MG63 (cell line): ENCODE results near the gene MRPS24. TPM values are rescaled to one million over a fixed set of nuclear protein-coding genes. Genes with fewer than 3 reads are reported as not detected.
A peak's percentile ranks its signal among the peaks of the same experiment; 100 is the strongest.
"Not testable (repeated sequence)": the region's sequence is repeated elsewhere in the genome, so short reads cannot be mapped to it uniquely, and the experiment has no call there.

Source experiments
- DNase-seq: peaks from one replicate; pipeline ENCODE4 v3.0.0-alpha.2; 2020
- H3K27me3 ChIP-seq: fragments of 250-450 bp; sonication (Bioruptor Pico); 2 replicates; pipeline ENCODE4 v1.5.1; 2020; ENCODE audit warnings: mild to moderate bottlenecking, moderate library complexity
- H3K36me3 ChIP-seq: fragments of 250-450 bp; sonication (Bioruptor Pico); 2 replicates; pipeline ENCODE4 v1.5.1; 2020; ENCODE audit warnings: mild to moderate bottlenecking, moderate library complexity
- H3K4me3 ChIP-seq: fragments of 250-450 bp; sonication (Bioruptor Pico); 2 replicates; pipeline ENCODE4 v1.5.1; 2020; ENCODE audit warnings: mild to moderate bottlenecking, moderate library complexity
- H3K9me3 ChIP-seq: fragments of 250-450 bp; sonication (Bioruptor Pico); 2 replicates; pipeline ENCODE4 v1.5.1; 2020; ENCODE audit warnings: mild to moderate bottlenecking, moderate library complexity
- total RNA-seq: library from RNA; depleted of rRNA; stranded (reverse); fragments of >200 nt; shearing (Covaris generic); gene quantifications from 2 replicates; pipeline ENCODE4 v1.2.3, GENCODE V29; 2014; ENCODE audit warnings: low replicate concordance

Gene MRPS24
- total RNA-seq, 1 experiment from 2014 or later: 107 TPM

DNA sequence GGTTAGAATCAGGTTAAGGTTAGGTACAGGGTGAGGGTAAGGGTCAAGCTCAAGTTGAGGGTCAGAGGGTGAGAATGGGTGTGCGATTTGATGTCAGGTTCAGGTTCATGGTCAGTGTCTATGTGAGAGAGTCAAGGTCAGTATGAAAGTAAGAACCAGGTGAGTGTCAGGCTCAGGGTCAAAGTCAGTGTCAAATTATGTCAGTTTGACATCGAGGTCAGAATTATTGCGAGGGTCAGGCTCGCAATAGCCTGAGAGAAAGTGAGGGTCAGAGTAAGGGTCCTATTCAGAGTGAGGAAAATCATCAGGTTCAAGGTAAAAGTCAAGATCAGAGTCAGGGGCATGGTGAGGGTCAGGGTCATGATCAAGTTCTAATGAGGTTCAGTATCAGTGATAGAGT lies 13.0 kb downstream of the MRPS24 start:
- no peaks in the 10 kb centered on the region for H3K36me3 ChIP-seq
- H3K27me3 ChIP-seq: no peaks in the 10 kb centered on the region
- H3K4me3 ChIP-seq: no peak overlapping the region

DNA sequence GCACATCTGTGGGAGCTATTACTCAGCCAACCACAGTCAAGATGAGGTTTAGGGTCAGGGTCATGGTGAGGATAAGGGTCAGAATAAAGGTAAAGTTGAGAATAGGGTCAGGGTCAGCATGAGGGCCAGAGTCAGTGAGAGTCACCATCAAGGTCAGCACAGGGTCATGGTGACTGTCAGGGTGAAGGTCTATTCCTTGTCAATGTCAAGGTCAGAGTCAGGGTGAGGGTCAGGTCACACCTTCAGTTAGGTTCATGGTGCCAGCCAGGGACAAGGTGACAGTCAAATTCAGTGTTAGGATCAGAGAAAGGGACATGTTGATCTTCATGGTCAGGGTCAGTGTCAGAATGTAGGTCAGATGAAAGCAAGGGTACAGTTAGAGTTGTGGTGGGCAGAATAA lies 14.1 kb downstream of the MRPS24 start:
- Histone ChIP-seq H3K4me3 (no peak overlapping the region), H3K9me3 (no peaks in the 10 kb centered on the region), H3K27me3 (no peaks in the 10 kb centered on the region), H3K36me3 (no peaks in the 10 kb centered on the region)
- no peak for DNase-seq

More for the DNA sequence above, 13.0 kb downstream of the MRPS24 start:
- H3K9me3 ChIP-seq: no peaks in the 10 kb centered on the region
- DNase-seq: no peak

- H3K36me3 ChIP-seq: no peaks in the 10 kb centered on the region
- no peak for DNase-seq
- H3K9me3 ChIP-seq: no peaks in the 10 kb centered on the region
- no peak overlapping the region for H3K4me3 ChIP-seq
- H3K27me3 ChIP-seq: no peaks in the 10 kb centered on the region
Observed at GRCh38 chr7:43851805-43852204, 17.5 kb downstream of the MRPS24 start.

GRCh38 chr7:43850348-43851116 lies 18.8 kb downstream of the MRPS24 start:
- Histone ChIP-seq H3K9me3 (no peaks in the 10 kb centered on the region), H3K4me3 (no peak overlapping the region), H3K36me3 (no peaks in the 10 kb centered on the region), H3K27me3 (no peaks in the 10 kb centered on the region)
- DNase-seq: no peak

DNA sequence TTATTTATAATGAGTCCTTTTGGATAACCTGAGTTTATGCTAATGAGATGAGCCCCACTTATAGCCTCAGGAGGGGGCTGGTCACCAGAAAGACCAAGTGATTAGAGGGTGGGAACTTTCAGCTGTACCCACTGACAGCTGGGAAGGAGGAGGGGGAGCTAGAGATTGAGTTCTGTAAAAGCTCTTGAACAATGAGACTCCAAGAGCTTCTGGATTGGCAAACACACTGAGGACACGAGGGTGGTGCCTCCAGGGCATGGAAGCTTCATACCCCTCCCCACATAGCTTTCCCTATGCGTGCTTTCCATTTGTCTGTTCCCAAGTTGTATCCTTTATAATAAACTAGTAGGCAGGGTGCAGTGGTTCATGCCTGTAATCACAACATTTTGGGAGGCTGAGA lies 20.3 kb downstream of the MRPS24 start:
- Histone ChIP-seq H3K9me3 (no peaks in the 10 kb centered on the region), H3K27me3 (no peaks in the 10 kb centered on the region), H3K4me3 (no peak overlapping the region), H3K36me3 (no peaks in the 10 kb centered on the region)
- DNase-seq: no peak

- Histone ChIP-seq H3K27me3 (no peaks in the 10 kb centered on the region), H3K36me3 (no peaks in the 10 kb centered on the region)
- peak; percentile 28 for DNase-seq
Observed at GRCh38 chr7:43847496-43847895, 21.8 kb downstream of the MRPS24 start.

GRCh38 chr7:43844662-43845061 lies 24.7 kb downstream of the MRPS24 start:
- no peak for DNase-seq
- Histone ChIP-seq H3K9me3 (no peaks in the 10 kb centered on the region), H3K36me3 (no peaks in the 10 kb centered on the region), H3K4me3 (no peak overlapping the region), H3K27me3 (no peaks in the 10 kb centered on the region)

More at GRCh38 chr7:43847496-43847895, 21.8 kb downstream of the MRPS24 start:
- Histone ChIP-seq H3K9me3 (no peaks in the 10 kb centered on the region), H3K4me3 (no peak overlapping the region)

GRCh38 chr7:43844257-43844656 lies 25.1 kb downstream of the MRPS24 start:
- no peak for DNase-seq

GRCh38 chr7:43843296-43843695 lies 26.0 kb downstream of the MRPS24 start:
- Histone ChIP-seq H3K4me3 (no peak overlapping the region), H3K27me3 (no peaks in the 10 kb centered on the region), H3K36me3 (no peaks in the 10 kb centered on the region), H3K9me3 (no peaks in the 10 kb centered on the region)
- DNase-seq: no peak

More at GRCh38 chr7:43844257-43844656, 25.1 kb downstream of the MRPS24 start:
- no peaks in the 10 kb centered on the region for H3K27me3 ChIP-seq
- no peak overlapping the region for H3K4me3 ChIP-seq
- no peaks in the 10 kb centered on the region for H3K36me3 ChIP-seq
- no peaks in the 10 kb centered on the region for H3K9me3 ChIP-seq

GRCh38 chr7:43838201-43838658 lies 31.1 kb downstream of the MRPS24 start:
- no peak for DNase-seq
- Histone ChIP-seq H3K9me3 (peaks cover 2% of the 10 kb centered on the region; the same call in 1 of the 2 replicates), H3K36me3 (no peaks in the 10 kb centered on the region), H3K4me3 (no peak overlapping the region; the same call in 1 of the 2 replicates), H3K27me3 (no peaks in the 10 kb centered on the region)

GRCh38 chr7:43834463-43835251 lies 34.7 kb downstream of the MRPS24 start:
- peak overlapping the region; percentile 1; the same call in 1 of the 2 replicates for H3K4me3 ChIP-seq
- H3K9me3 ChIP-seq: peaks cover 2% of the 10 kb centered on the region; the same call in 1 of the 2 replicates
- H3K27me3 ChIP-seq: no peaks in the 10 kb centered on the region
- peak; percentile 16 for DNase-seq
- H3K36me3 ChIP-seq: no peaks in the 10 kb centered on the region

GRCh38 chr7:43830917-43831316 lies 38.4 kb downstream of the MRPS24 start:
- H3K4me3 ChIP-seq, H3K9me3 ChIP-seq, H3K36me3 ChIP-seq, H3K27me3 ChIP-seq, DNase-seq: not testable (repeated sequence)

- Histone ChIP-seq H3K27me3 (peaks cover 4% of the 10 kb centered on the region; the same call in 1 of the 2 replicates), H3K4me3 (no peak overlapping the region)
Observed at GRCh38 chr7:43825391-43825808, 43.9 kb downstream of the MRPS24 start.

DNA sequence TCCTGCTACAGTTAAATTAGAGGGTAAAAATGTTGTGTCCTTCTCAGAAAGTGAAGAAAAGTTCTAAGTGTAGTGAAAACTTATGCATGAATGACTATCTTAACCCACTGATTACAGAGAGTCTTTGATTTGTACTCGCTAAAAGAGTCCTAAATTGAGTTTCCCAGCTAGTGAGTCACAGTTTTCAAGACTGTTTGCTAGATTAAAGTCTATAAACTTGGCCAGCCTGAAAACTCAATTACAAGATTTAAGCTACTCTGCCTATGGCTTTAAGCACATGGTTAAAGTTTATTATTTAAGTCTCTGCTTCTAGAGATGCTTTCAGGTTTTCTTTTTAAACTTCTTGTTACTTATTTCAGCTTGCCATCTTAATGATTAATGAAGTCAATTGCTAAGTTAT lies 44.4 kb downstream of the MRPS24 start:
- DNase-seq: no peak
- peaks cover 4% of the 10 kb centered on the region; the same call in 1 of the 2 replicates for H3K27me3 ChIP-seq
- H3K4me3 ChIP-seq: no peak overlapping the region
- no peaks in the 10 kb centered on the region for H3K9me3 ChIP-seq
- H3K36me3 ChIP-seq: no peaks in the 10 kb centered on the region

More at GRCh38 chr7:43825391-43825808, 43.9 kb downstream of the MRPS24 start:
- no peaks in the 10 kb centered on the region for H3K36me3 ChIP-seq
- no peak for DNase-seq
- no peaks in the 10 kb centered on the region for H3K9me3 ChIP-seq

GRCh38 chr7:43824513-43824912 lies 44.8 kb downstream of the MRPS24 start:
- not testable (repeated sequence) for H3K4me3 ChIP-seq, DNase-seq, H3K27me3 ChIP-seq, H3K36me3 ChIP-seq, H3K9me3 ChIP-seq

DNA sequence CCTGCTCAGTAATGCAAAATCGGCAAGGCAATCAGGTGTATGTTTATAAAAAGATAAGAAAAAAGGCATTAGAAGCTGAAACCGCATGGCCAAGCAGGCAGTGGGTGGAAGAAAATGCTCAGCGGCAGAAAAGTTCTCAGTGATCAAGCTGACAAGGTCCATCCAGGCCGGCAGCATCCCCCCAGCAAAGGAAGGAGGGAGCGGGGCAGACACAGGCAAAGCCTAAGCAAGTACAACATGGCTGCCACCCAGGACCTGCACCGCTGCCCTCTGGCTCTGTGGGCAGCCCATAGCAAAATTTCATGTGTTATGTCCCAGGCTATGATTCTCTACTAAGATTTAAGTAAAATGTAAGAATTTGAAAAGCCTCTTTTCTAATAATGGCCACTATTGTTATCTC lies 45.4 kb downstream of the MRPS24 start:
- Histone ChIP-seq H3K27me3 (peaks cover 4% of the 10 kb centered on the region; the same call in 1 of the 2 replicates), H3K36me3 (no peaks in the 10 kb centered on the region), H3K9me3 (no peaks in the 10 kb centered on the region), H3K4me3 (no peak overlapping the region)
- no peak for DNase-seq

GRCh38 chr7:43823425-43823824 lies 45.9 kb downstream of the MRPS24 start:
- not testable (repeated sequence) for H3K4me3 ChIP-seq, H3K9me3 ChIP-seq, DNase-seq, H3K36me3 ChIP-seq, H3K27me3 ChIP-seq
